GM19043 (cell line): Measurements from ENCODE around the gene RPH3AL.

Experiments used
- ATAC-seq: cut with Tn5 transposase; IDR thresholded peaks from one replicate; pipeline ENCODE4 v1.9.1; 2021; ENCODE audit warnings: low read depth; ENCODE audit not compliant: unreplicated experiment

Gene RPH3AL

DNA sequence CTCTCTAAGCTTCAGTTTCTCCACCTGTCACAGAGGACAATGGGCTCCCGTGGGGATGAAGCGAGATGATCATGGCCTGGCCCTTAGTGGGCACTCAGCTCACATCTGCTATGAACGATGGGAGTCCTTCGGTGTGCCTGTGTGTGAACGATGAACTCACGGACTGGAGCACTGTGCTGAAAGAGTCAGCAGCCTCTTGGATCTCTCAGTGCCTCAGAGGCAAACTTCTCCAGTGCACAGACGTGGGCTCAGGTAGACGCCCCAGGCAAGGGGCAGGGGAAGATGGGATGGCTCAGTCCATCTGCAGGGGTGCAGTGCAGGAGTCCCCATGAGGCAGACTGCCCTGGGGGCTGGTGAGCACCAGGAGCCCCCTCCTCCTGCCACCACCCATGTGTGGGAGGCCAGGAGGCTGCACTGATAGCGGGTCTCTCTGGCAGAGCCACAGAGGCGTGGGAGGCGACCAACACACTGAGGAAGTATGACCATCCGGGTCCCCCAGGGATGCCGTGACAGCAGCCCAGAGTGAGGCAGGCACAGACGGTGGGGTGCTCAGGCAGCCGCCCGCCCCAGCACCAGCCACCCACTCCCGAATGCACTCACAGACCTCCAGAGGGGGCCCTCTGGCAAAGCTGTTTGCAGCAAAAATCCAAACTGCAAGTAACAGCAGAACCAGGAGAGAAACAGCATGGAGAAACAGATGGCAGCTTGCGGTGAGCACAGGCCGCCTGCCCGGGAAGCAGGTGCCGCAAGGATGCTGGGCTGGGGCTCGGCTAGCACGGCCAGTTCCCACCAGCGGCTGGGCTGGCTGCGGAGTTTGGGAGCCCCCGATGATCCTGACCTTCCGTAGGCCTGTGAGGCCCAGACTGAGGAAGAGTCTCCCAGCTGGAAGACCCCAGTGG is 82.7 kb downstream of the RPH3AL start:
- ATAC-seq, result no peak

DNA sequence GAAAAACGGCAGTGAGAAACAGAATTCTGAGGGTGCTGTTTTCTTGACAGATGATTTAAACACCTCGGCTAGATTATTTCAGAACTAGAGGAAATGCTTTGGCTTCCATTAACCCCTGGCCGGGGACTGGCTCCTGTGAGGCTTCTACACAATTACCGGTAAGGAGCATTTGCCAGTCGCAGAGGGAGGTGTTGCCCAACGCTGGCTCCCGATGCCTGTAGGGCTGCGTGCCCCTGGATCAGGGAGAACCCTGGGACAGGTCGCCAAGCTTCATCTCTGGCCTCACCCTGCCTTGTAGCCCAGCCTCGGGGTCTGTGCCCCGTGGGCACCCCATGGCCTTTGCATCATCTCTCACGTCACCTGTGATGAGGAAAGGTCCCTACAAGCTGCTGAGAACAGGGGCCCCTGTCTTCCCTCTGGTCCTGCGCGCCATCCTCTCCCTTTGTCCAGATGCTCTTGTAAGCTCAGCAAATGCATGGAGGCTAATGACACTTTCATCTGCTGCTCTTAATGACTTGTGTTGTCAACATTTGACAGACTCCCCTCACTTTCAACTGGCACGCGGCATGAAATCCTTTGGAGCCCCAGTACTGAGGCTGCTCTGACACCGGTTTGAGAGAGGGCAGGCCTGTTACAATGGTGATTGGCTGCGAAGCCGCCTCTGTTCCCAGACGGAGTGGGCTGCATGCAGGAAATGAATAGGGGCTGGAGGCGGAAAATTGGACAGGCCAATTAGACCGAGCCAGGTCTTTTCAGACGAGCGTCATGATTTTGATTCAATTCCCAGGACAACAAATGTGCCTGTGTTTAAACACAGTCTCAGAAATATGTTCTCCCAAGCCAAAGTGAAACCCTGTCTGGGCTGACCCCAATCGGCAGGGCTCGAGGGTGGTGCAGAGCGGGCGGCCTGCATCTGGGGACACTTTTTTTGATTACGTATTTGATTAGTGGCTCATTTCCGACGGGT is 85.6 kb downstream of the RPH3AL start:
- no peak for ATAC-seq

DNA sequence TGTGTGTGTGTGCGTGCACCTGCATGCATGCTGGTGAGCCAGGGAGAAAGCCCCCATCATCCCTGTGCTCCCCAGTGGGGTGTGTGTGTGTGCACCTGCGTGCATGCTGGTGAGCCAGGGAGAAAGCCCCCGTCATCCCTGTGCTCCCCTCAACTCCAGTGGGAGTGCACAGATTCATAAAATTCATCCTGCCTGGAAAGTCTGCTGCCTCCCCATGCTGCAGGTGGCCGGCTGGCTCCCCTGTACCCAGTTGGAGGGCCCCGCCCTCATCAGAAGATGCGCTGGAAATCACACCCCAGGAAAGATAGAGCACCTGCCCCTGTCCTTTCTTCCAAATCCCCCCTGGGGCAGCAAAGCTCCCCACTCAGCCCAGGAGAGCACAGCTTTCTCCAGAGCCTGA is 86.4 kb downstream of the RPH3AL start:
- ATAC-seq, result no peak

DNA sequence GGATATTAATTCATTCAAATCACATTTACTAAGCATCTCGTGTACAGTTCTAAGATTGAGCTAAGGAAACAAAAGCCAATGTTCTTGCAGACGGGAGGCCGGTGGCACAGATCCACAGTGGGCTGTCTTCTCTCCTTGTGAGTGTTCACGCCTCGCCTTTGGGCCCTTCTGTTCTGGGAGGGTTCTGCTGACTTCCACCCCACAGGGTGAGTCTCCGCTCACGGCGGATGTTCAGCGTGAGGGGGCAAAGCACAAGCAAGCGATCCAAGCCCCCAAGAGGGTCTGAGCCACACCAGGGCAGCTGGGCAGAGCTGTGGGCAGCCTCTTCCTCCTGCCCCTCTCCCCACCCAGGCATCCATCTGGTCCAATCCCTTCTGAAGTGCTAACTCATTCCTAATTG is 86.9 kb downstream of the RPH3AL start:
- ATAC-seq, result no peak

DNA sequence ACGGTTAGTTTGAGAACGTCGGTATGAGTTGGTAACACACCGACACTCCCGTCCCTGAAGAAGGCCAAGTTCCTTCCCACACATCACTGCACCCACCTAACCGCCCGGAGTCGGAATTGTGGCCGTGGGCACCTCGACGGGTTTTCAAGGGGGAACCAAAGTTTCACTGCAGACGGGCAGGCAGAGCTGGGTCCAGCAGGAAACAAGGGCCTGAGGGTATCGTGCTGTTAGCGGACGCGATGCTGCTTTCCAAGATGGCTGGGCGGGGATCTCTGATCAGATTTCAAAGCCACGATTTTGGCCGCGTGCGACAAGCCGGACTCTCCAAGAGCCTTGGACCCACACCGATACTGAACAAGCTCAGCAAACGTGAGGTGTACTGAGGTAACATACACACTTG is 88.8 kb downstream of the RPH3AL start:
- ATAC-seq, result no peak

DNA sequence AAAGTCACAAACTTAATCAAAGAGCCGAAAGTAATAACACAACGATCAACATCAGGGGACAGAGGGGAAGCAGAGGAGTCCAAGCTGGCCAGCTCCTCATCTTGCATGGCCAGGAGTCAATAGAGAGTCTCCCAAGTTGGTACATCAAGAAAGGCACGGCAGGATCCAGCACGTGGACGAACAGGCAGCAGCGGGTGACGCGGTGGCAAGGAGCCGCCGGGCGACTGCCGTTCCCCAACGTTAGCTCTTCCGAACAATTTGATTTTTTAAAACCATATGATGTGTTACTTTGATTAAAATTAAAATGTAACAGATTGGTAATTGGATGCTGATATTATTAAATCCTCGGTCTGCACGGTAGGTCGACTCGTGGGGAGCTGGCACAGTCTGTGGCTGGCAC is 89.3 kb downstream of the RPH3AL start:
- ATAC-seq, result no peak

DNA sequence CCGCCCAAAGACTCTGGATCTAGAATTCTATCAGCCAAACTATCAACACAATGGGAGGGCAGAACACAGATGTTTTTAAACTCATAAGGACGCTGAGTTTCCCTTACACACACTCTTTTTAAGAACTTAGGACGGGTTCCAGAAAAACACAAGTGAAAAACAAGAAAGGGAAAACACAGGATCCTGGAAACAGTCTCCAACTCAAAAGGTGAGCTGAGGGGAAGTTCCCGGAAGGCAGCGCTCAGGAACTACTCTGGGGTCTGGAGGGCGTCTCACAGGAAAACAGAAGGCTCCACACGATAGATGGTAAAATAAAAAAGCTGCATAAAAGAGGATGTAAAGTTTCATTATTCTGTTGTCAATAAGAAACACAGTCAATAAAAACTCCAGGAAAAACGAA is 91.0 kb downstream of the RPH3AL start:
- ATAC-seq, result no peak

DNA sequence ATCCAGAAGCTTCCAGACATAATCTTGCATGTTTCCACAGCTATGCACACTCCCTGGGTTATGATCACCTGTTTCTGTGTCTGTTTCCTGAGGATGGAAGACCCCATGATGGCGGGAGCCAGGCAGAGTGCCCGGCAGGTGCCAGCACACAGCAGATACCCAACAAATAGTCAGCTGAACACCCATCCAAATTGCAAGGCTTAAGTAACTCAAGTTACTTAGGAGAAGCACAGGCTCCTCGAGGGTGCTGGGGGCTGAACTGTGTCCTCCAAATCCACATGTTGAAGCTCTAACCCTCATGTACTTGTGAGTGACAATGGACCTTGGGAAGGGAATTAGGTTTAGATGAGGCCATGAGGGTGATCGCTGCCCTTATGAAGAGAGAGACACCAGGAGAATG is 91.7 kb downstream of the RPH3AL start:
- no peak for ATAC-seq

DNA sequence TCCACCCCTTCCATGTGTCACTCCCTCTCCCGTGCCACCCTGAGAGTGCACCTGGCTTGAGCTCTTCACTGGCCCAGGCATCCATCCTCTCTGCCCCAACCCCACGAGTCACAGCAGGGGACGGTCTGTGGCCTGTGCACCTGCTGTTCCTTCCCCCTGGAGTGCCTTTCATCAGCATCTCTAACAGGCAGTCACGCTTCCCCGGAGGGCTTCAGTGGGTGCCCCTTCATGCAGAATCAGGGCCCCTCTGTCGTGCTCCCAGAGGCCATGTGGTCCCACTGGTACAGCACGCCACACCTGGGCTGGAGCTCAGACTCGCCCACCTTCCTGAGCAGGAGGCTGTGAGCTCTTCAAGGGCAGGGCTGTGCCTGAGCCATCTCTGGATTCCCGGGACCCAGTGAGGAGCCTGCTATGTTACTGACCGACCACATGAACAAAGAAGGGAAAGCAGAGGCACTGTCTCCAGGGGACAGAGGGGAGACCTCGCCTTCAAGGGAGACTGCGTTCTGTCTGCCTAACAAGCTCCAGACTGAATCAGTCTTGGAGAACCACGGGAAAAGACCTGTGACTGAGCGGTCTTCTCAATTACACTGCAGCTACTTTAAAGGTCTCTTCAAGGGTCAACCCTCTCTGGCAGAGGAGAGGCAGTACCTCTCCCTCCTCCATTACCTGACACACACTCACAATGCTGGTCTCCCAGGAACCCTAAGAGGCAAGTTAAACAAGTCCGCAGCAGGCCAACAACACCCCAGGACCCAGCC is 92.4 kb downstream of the RPH3AL start:
- ATAC-seq, result no peak

DNA sequence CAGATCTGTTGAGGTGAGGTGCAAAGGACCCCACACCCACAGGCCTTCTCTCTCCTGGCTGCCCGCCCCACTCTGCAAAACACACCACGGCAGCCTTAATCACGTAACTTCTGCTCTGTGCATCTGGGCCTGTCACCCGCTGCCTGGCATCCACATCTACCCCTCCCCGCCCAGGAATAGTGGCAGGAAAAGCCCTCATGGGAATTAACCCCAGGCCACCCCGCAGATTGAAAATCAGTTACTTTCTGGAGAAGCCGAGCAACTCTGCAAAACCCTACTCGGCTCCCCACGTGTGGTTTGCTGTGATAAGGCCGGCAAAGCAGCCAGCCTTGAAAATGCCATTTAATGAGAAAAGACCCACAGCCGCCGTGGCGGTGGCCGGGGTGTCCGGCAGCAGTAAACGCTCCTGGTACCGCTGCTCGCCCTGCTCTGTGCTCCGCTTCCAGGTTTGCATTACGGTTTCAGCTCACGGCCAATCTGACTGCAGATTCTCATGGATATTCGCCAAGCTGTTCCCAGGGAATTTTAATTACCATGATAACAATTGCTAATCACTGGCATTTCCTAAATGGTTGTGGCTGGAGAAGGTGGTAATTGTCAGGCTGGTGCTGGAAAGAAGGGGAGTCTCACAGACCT is 93.1 kb downstream of the RPH3AL start:
- no peak for ATAC-seq

DNA sequence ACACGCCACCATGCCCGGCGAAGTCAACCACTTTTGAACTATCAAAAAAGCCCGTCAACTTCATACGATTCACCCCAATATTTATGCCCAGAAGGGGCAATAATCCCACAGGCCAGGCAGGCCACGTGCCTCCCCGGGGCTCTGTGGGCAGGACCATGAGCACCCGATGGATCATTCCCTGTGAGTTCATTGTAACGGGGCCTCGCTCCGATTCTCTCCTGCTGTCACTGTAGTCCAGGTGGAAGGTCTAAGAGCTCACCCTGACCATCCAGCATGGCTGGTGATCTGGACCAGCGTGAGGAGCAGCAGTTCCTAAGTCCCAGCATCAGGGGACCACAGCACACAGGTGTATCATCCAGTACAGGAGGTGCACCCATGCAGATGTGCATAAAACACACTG is 93.7 kb downstream of the RPH3AL start:
- no peak for ATAC-seq

DNA sequence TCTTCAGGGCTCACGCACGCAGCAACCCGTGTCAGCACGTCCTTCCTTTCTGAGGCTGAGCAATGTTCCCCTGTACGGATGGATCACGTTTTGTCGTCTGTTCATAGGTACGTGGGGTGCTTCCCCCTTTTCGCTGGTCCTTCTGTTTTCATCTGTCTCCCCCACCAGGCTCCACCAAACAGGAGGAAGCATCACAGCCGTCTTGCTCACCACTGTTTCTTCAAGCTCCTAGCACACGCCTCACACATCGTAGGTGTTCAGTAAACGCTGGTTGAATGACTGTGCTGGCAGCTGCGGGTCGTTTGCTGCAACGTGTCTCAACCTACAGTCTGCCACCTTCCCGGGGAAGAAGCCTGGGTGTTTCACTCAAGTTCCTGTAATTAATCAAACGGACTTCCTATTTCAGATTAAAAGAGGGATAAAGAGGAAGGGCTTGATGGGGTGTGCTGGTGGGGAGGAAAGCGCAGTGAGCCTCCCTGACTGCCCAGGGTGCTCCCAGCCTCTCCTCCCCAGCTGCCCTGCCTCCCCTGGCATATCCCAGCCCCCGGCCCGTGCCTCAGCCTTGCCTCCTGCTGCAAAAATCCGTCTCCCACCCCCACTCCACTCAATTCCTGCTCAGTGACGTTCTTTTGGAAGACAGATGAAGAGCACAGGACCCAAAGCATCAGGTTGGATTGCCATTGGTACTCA is 94.4 kb downstream of the RPH3AL start:
- ATAC-seq, result no peak

DNA sequence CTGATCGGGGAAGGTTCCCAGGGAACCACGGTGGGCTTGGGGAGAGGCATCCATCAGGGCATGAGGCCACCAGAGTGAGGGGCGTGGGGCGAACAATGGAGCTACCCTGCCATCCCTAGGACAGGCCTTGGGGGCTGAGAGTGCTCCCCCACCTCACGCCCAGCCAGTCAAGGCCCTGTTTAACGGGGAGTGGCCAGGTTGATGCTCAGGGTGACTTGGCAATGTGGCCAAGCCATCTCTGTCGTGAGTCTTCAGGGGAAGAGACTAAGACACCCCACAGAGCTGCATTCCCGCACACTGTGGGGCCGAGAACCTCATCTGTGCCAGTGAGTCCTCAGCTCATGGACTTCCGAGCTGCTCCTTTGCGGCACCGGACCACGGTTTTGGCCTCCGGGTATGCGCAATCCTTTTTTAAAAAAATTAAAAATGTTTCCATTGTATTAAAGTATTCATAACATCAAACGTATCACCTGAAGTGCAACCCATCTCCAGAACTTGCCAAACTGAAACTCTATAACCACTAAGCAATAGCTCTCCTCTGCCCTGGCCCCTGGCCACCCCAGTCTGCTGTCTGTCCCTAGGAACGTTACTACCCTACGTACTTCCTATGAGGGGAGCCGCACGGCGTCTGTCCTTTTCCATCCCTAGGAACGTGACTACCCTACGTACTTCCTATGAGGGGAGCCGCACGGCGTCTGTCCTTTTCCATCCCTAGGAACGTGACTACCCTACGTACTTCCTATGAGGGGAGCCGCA is 99.3 kb downstream of the RPH3AL start:
- no peak for ATAC-seq

DNA sequence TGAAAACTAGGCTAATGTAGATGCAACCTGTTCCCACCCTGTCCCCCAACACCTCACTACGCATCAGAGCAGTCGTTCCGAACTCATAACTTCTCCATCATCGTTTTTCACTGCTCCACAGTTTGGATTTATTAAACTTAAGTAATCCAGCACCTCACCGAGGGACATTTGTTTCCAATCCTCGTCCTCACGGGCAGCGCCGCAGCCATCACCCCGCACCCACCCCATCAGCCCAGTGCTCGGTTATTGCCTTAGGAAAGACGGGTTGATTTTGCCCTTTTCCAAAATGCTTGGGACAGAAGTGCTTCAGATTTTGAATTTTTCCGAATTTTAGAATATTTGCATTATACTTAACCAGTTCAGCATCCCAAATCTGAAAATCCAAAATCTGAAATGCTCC is 100.2 kb downstream of the RPH3AL start:
- no peak for ATAC-seq

DNA sequence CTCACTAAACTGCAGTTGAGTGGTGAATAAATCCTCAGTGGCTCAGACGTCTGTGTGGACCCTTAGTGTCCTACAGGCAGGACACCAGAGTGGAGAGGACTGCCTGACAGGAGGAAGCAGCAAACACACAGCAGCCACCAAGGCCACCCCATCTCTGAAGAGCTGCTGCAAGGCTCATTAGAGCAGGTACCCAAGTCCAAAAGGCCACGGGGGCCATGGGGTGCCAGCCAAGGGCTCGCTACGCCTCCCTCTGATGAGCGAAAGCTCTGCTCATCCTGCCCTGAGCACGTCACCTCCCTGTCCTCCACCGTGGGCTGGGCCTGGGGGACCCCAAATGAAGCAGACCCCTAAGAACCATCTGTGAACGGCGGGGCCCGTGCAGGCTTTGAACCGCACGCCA is 101.1 kb downstream of the RPH3AL start:
- no peak for ATAC-seq

DNA sequence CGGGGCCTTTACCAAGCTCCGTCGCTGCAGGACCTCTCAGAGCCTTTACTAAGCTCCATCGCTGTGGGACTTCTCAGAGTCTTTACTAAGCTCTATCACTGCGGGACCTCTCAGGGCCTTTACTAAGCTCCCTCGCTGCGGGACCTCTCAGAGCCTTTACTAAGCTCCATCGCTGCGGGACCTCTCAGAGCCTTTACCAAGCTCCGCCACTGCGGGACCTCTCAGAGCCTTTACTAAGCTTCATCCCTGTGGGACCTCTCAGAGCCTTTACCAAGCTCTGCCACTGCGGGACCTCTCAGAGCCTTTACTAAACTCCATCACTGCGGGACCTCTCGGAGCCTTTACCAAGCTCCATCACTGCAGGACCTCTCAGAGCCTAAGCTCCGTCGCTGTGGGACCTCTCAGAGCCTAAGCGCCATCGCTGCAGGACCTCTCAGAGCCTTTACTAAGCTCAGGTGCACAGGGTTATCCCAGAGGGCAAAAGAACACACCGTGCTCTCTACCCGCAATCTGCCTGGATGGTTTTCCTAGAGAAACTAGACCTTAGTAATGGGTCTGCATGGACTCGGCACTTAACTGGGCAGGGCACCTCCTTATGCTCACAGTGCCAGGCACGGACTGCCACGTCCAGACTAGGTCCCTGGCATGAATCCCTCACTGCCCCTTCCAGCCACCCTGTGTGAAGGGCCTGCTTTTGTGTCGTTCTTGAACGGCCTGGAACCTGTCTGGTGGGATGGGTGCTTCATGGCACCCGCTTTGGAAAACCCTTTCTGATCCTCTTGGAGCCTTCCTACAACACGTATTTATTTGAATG is 101.9 kb downstream of the RPH3AL start:
- no peak for ATAC-seq

DNA sequence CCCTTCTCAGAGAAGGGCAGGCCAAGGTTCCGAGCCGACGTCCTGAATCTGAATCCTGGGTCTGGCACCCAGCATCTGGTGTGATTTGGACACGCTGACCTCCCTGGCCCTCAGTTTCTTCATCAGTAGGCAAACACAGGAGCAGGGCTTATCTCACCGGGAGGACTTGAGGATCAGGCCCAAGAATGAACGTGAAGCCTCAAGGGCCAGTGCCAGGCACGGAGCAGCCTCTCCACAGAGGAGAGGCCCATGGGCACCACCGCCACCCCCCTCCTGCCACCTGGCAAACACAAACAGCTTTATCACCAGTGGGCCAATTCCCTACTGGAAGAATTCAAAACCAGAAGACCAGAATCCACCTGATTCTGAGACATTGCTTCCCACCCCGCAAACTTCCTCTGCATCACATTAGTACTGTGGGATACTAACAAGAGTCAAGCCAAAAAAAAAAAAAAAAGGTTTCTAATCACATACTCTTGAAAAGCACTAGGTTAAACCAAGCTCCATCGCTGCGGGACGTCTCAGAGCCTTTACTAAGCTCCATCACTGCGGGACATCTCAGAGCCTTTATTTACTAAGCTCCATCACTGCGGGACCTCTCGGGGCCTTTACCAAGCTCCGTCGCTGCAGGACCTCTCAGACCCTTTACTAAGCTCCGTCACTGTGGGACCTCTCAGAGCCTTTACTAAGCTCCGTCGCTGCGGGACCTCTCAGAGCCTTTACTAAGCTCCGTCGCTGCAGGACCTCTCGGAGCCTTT is 103.2 kb downstream of the RPH3AL start:
- no peak for ATAC-seq
